HEK293T (cell line): ENCODE measurements around the gene LRRC2.

Experiments used
- ARNT ChIP-seq: fragments of 450-650 bp; IDR thresholded peaks from 2 replicates; pipeline ENCODE4 v1.6.1; 2017; ENCODE audit warnings: mild to moderate bottlenecking
- BHLHE40 ChIP-seq: fragments of 450-650 bp; IDR thresholded peaks from 2 replicates; pipeline ENCODE4 v1.6.1; 2016; ENCODE audit warnings: mild to moderate bottlenecking, moderate library complexity, borderline replicate concordance
- CTBP1 ChIP-seq: fragments of 450-650 bp; IDR thresholded peaks from 2 replicates; pipeline ENCODE4 v1.6.1; 2016; ENCODE audit warnings: borderline replicate concordance
- ELF4 ChIP-seq: fragments of 450-650 bp; IDR thresholded peaks from 2 replicates; pipeline ENCODE4 v1.6.1; 2017; ENCODE audit warnings: antibody characterized with exemption
- FOXA1 ChIP-seq: fragments of 450-650 bp; IDR thresholded peaks from 2 replicates; pipeline ENCODE4 v1.6.1; 2016; ENCODE audit warnings: mild to moderate bottlenecking
- FOXM1 ChIP-seq: fragments of 450-650 bp; IDR thresholded peaks from 2 replicates; pipeline ENCODE4 v1.6.1; 2017; ENCODE audit warnings: mild to moderate bottlenecking, borderline replicate concordance
- HDGF ChIP-seq: fragments of 450-650 bp; IDR thresholded peaks from 2 replicates; pipeline ENCODE4 v1.6.1; 2017; ENCODE audit warnings: antibody characterized with exemption, borderline replicate concordance
- L3MBTL2 ChIP-seq: fragments of 450-650 bp; conservative IDR thresholded peaks from 2 replicates; pipeline ENCODE4 v1.6.1; 2016; ENCODE audit warnings: mild to moderate bottlenecking
- LEF1 ChIP-seq: fragments of 450-650 bp; IDR thresholded peaks from 2 replicates; pipeline ENCODE4 v1.6.1; 2017; ENCODE audit warnings: mild to moderate bottlenecking, borderline replicate concordance
- NFRKB ChIP-seq: fragments of 450-650 bp; IDR thresholded peaks from 2 replicates; pipeline ENCODE4 v1.6.1; 2016; ENCODE audit warnings: mild to moderate bottlenecking, moderate library complexity
- PKNOX1 ChIP-seq: fragments of 450-650 bp; IDR thresholded peaks from 2 replicates; pipeline ENCODE4 v1.6.1; 2016
- SP1 ChIP-seq: fragments of 450-650 bp; IDR thresholded peaks from 2 replicates; pipeline ENCODE4 v1.6.1; 2017
- SUZ12 ChIP-seq: fragments of 450-650 bp; IDR thresholded peaks from 2 replicates; pipeline ENCODE4 v1.6.1; 2016; ENCODE audit warnings: mild to moderate bottlenecking
- TARDBP ChIP-seq: fragments of 450-650 bp; IDR thresholded peaks from 2 replicates; pipeline ENCODE4 v1.6.1; 2016

- TF ChIP-seq SP1 (no peak), L3MBTL2 (no peak), SUZ12 (no peak), FOXM1 (no peak), LEF1 (no peak), TARDBP (no peak), BHLHE40 (no peak), ARNT (no peak), ELF4 (no peak), CTBP1 (no peak), PKNOX1 (no peak), NFRKB (no peak), HDGF (no peak), FOXA1 (no peak)
Observed at GRCh38 chr3:46593274-46593862, 27.3 kb upstream of the LRRC2 start.
